RWPE2 (cell line): Measurements from ENCODE around the gene KRT83.
"Not testable (repeated sequence)": the region's sequence is repeated elsewhere in the genome, so short reads cannot be mapped to it uniquely, and the experiment has no call there.

Experiments used
- ATAC-seq: fragments of 200-7000 bp; cut with Tn5 transposase; 3 replicates; pipeline ENCODE4 v1.9.1; 2021; ENCODE audit warnings: low read depth
- DNase-seq: peaks from one replicate; pipeline ENCODE4 v3.0.0-alpha.2; 2020; ENCODE audit warnings: low spot score
- H3K27ac ChIP-seq: fragments of 450-650 bp; 2 replicates; pipeline ENCODE4 v1.5.1; 2017; ENCODE audit warnings: mild to moderate bottlenecking; ENCODE audit not compliant: poor library complexity, severe bottlenecking
- H3K27me3 ChIP-seq: fragments of 250-450 bp; sonication (Bioruptor Pico); 2 replicates; pipeline ENCODE4 v1.5.1; 2021; ENCODE audit warnings: mild to moderate bottlenecking, moderate library complexity; ENCODE audit not compliant: insufficient read depth, poor library complexity, severe bottlenecking
- H3K36me3 ChIP-seq: fragments of 250-450 bp; sonication (Bioruptor Pico); 2 replicates; pipeline ENCODE4 v1.5.1; 2020; ENCODE audit warnings: low read depth, mild to moderate bottlenecking, moderate library complexity
- H3K4me1 ChIP-seq: fragments of 250-450 bp; sonication (Bioruptor Pico); 2 replicates; pipeline ENCODE4 v1.5.1; 2021; ENCODE audit warnings: mild to moderate bottlenecking, moderate library complexity; ENCODE audit not compliant: insufficient read depth, poor library complexity, severe bottlenecking
- H3K4me3 ChIP-seq: fragments of 250-450 bp; sonication (Bioruptor Pico); 2 replicates; pipeline ENCODE4 v1.5.1; 2021; ENCODE audit warnings: mild to moderate bottlenecking, moderate library complexity; ENCODE audit not compliant: severe bottlenecking
- H3K9me3 ChIP-seq: fragments of 250-450 bp; sonication (Bioruptor Pico); 2 replicates; pipeline ENCODE4 v1.5.1; 2021; ENCODE audit warnings: mild to moderate bottlenecking, moderate library complexity; ENCODE audit not compliant: severe bottlenecking
- CTCF ChIP-seq: fragments of 450-650 bp; IDR thresholded peaks from one replicate; pipeline ENCODE4 v1.5.1; 2017; ENCODE audit warnings: mild to moderate bottlenecking, moderate library complexity; ENCODE audit not compliant: poor library complexity, severe bottlenecking

Gene KRT83

GRCh38 chr12:52307836-52308805 lies 13.1 kb downstream of the KRT83 start:
- TF ChIP-seq CTCF: no peak
- ATAC-seq: peak; percentile 76

DNA sequence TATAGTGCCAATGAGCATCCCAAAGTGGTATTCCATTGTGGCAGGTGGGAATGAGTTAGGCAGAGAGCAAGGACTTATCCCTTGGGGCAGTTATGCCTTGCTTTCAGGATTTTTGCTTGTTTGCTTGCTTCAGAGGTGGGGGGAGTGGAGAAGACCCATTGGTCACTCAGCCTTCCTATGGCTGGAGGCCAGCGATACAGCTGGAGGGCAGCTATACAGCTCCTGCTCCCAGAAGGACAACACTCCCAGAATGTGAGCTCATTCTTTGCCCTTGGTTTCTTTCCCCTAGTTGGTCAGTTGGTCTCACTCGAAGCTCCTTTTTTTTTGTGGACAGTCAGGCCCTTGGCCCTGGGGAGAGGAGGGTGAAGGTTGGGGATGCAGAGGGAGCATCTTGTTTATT lies 14.5 kb downstream of the KRT83 start:
- no peaks in the 10 kb centered on the region for H3K27me3 ChIP-seq
- no peak for TF ChIP-seq CTCF
- no peak for ATAC-seq
- no peaks in the 10 kb centered on the region for H3K4me1 ChIP-seq
- no peak overlapping the region for H3K27ac ChIP-seq
- no peak for DNase-seq
- no peak overlapping the region for H3K4me3 ChIP-seq
- no peaks in the 10 kb centered on the region for H3K36me3 ChIP-seq
- no peaks in the 10 kb centered on the region for H3K9me3 ChIP-seq

More at GRCh38 chr12:52307836-52308805, 13.1 kb downstream of the KRT83 start:
- Histone ChIP-seq H3K36me3 (no peaks in the 10 kb centered on the region), H3K4me3 (peak overlapping the region; percentile 25), H3K9me3 (no peaks in the 10 kb centered on the region), H3K4me1 (no peaks in the 10 kb centered on the region), H3K27ac (no peak overlapping the region), H3K27me3 (no peaks in the 10 kb centered on the region)
- no peak for DNase-seq

DNA sequence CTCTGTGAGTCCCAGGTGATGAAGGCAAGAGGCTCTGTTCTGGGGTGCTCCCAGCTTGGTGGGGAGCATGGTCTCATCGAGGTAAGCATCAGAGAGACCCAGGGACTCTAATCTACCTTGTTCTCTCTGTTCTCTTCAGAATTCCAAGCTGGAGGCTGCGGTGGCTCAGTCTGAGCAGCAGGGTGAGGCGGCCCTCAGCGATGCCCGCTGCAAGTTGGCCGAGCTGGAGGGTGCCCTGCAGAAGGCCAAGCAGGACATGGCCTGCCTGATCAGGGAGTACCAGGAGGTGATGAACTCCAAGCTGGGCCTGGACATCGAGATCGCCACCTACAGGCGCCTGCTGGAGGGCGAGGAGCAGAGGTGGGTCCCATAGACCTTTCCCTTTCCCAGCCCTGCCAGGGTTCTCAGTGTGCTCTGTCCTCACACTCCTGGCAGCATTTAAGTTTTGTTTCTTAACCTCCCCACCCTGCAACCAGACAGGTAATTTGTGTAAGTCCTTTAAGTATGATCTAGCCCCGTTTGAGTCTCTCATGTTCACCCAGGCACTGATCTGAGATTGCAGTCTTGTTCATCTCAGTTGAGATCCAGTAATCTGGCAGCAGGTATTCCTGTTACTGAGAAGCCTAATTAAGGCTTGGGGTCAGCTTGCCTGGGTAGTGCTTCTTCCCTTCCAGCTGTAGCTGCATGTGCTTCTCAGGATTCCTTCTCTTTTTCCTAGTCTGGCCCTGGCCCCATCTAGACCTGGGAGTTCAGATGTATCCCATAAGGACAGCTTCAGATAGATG lies 15.1 kb downstream of the KRT83 start:
- peak; percentile 27 for TF ChIP-seq CTCF
- no peak for ATAC-seq
- Histone ChIP-seq H3K9me3 (no peaks in the 10 kb centered on the region), H3K27me3 (no peaks in the 10 kb centered on the region), H3K4me3 (no peak overlapping the region), H3K36me3 (no peaks in the 10 kb centered on the region), H3K4me1 (no peaks in the 10 kb centered on the region), H3K27ac (no peak overlapping the region)
- DNase-seq: no peak

DNA sequence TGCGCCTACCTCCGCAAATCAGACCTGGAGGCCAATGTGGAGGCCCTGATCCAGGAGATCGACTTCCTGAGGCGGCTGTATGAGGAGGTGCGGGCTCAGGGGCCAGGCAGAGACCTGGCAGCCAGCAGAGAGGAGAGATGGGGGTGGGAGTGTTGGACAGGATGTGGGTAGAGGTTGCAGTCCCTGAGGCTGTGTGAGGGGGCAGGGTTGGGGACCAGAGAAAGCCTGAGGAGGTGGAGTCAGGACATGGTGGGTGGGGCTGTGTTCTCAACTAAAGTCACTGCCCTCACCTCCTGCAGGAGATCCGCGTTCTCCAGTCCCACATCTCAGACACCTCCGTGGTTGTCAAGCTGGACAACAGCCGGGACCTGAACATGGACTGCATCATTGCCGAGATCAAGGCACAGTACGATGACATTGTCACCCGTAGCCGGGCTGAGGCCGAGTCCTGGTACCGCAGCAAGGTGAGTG lies 16.2 kb downstream of the KRT83 start:
- not testable (repeated sequence) for H3K27me3 ChIP-seq, H3K4me3 ChIP-seq, H3K36me3 ChIP-seq, H3K4me1 ChIP-seq, DNase-seq, H3K27ac ChIP-seq, H3K9me3 ChIP-seq
- peak; percentile 44; the same call in 2 of the 3 replicates for ATAC-seq

- not testable (repeated sequence) for DNase-seq, H3K4me1 ChIP-seq, H3K4me3 ChIP-seq, ATAC-seq, H3K36me3 ChIP-seq, H3K27ac ChIP-seq, H3K9me3 ChIP-seq, H3K27me3 ChIP-seq
Measured at GRCh38 chr12:52302242-52302914, 18.8 kb downstream of the KRT83 start.

GRCh38 chr12:52301721-52302120 lies 19.5 kb downstream of the KRT83 start:
- H3K4me1 ChIP-seq, H3K36me3 ChIP-seq, H3K4me3 ChIP-seq, ATAC-seq, H3K27me3 ChIP-seq, DNase-seq, H3K27ac ChIP-seq, H3K9me3 ChIP-seq: not testable (repeated sequence)
